Stimulated activated CD4-positive, alpha-beta T cell treated with anti-CD3 and anti-CD28 coated beads, Interleukin-4, amount 100 ng/mL, for 48 hours (primary cell): Measurements from ENCODE around the gene C1GALT1.
"Not testable (repeated sequence)": the region's sequence is repeated elsewhere in the genome, so short reads cannot be mapped to it uniquely, and the experiment has no call there.

Experiments used
- DNase-seq, 2 donors: peaks; one replicate each; pipeline ENCODE4 v3.0.0-alpha.2; 2020; ENCODE audit warnings: low read depth in 2 of 2

C1GALT1 gene

DNA sequence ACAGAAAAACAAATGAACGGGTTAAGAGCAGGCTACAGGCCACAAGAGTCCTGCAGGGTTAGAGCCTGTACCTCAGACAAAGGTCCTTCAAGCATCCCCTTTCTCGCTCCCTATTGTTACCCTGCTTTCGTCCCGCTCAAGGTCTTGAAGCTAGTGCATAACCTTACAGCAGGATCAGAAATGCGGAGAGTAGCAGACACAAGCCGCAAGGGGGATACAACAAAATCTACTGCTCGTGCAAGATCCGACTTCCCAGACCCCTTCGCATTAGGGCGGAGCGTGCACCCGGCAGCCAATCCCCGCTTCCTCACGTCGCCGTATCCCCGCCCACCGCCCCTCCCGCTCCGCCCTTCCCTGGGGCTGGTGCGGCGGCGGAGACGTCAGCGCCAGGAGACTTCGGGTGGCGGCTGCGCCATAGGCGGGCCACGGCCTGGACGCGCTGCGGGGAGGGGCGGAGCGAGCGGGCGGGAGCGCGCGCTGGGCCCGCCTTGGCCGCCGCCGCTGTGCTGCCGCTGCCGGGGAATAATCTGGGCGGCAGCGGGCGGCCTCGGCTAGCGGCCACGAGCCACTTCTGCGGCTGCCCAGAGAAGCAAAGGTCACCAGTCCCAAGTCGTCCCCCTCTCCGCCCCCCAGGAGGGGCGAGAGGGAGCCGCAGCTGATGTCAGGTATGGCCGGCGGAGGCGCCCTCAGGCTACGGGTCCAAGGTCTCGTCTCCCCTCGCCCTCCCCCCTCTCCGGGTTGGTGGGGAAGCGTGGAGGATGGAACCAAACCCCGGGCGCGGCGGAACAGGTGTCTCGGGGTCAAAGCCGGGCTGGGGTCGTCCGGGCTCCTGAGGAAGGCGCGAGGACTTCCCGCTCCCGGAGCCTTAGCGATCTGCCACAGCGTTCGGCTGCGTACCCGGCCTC lies at the start of gene C1GALT1:
Gene C1GALT1, plus strand, starts transcription at position 389 of the 905 bp plus-strand sequence. CDS start 51,776 bp downstream, outside the sequence.
- peak; percentile 94 to 98 for DNase-seq

DNA sequence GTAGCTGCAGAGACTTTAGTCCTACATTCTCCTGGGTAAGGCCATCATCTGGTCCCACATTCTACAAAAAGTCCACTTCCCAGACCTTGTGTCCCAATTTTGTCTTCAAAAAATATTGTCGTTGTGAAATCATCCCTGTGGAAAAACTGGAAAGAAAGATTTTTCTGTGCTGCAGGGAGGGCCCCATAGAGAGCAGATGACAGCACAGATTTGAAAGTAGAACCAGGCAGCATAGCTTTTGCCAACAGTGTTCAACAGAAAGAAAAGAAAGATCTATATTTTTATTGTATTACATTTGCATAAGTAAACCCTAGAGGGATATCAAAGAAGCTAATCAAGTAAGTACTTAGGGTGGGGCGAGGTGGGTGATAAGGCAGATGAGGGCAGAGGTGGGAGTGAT lies 48.3 kb upstream of the C1GALT1 start:
- no peak for DNase-seq

DNA sequence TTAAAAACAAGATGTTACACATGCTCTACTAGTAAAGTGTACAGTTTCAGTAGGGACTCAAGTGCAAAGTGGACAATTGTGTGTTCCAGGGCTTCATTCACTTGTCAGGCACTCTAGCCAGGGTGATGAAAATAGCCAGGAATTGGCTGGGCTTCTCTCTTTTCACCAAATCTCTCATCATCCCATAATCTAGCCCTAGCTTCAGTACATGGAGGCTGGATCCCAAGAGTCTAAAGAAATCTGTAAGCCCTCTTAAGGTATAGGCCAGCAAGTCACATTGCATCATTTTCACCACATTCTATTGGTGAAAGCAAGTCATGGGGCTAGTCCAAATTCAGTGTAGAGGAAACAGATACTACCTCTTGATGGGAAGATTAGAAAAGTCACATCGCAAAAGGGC lies 47.3 kb upstream of the C1GALT1 start:
- DNase-seq: no peak

- not testable (repeated sequence) for DNase-seq
These were observed 46.4 kb upstream of the C1GALT1 start for GRCh38 chr7:7135924-7136323.

DNA sequence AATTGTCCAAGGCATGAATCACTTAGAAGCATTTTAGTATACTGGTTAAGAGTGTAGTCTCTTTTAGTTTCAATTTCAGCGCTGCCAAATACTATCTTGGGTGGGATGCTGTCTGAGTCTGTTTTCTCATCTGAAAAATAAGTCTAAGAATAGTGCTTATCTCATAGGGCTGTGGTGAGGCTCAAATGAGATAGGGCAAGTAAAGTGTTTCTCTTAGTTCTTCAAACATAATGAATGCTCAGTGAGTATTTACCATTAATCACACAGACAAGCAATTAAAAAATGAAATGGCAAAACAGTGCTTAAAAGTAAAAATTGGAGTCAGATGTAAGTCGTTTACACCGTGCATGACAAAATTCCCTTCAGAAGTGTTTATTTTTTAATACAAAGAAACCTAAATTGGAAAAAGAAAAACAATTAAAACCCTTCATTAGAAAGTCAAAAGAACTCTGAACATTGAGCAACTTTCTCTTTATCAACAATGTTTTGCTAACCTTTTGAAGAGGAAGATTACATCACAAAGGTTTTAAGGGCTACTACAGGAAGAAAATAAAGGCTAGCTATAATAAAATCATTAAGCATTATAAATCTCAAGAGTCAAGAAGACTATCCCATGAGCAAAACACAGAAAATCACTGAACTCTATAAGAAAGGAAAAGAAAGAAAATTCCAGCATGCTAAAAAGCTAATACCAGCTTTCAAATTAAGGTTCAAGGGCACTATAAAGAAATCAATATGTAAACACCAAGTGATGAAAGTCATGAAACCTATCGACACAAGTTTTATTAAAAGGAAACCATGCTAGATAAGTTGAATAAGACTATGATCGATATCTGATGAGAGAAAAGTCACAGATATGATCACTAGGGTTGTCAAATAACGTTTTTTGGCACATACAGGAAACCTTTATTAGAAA lies 45.6 kb upstream of the C1GALT1 start:
- no peak for DNase-seq

DNA sequence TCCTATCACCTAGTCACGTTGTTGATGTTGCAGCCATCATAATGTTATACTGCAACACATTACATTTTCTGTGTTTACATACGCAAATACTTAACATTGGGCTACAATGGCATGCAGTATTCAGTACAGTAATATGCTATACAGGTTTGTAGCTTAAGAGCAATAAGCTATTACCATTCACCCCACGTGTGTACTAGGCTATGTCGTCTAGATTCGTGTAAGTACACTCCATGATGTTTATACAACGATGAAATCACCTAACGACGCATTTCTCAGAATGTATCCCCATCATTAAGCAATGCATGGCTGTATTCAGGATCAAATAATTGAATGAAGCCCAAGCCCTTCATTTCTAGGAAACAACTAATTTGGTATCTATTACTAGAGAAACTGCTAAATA lies 43.4 kb upstream of the C1GALT1 start:
- no peak for DNase-seq

GRCh38 chr7:7143404-7143803 lies 38.9 kb upstream of the C1GALT1 start:
- not testable (repeated sequence) for DNase-seq

DNA sequence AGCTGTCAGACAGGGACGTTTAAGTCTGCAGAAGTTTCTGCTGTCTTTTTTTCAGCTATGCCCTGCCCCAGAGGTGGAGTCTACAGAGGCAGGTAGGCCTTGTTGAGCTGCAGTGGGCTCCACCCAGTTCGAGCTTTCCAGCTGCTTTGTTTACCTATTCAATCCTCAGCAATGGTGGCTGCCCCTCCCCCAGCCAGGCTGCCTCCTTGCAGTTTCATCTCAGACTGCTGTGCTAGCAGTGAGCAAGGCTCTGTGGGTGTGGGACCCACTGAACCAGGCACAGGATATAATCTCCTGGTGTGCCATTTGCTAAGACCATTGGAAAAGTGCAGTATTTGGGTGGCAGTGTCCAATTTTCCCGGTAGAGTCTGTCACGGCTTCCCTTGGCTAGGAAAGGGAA lies 37.2 kb upstream of the C1GALT1 start:
- DNase-seq: not testable (repeated sequence)

DNA sequence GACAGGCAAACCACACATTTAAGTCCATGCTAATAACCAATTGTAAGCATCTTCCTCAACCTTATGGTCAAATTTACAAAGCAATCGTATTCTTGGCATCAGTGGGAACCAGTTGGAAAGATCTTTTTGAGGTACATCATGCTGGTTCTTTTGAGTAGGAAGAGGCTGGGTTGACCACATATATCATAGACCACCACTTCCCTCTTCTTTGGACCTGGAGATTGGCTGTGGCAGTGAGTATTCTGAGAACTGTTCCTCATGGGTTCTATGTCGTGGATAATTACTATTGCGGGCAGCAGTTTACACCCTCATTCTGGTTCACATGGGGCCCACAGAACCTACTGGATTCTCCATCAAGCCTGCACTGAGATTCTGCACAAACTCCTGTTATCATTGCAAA lies 35.5 kb upstream of the C1GALT1 start:
- no peak for DNase-seq

GRCh38 chr7:7148798-7149481 lies 33.4 kb upstream of the C1GALT1 start:
- no peak for DNase-seq

- DNase-seq: no peak
These were observed 31.1 kb upstream of the C1GALT1 start for GRCh38 chr7:7151285-7151684.

DNA sequence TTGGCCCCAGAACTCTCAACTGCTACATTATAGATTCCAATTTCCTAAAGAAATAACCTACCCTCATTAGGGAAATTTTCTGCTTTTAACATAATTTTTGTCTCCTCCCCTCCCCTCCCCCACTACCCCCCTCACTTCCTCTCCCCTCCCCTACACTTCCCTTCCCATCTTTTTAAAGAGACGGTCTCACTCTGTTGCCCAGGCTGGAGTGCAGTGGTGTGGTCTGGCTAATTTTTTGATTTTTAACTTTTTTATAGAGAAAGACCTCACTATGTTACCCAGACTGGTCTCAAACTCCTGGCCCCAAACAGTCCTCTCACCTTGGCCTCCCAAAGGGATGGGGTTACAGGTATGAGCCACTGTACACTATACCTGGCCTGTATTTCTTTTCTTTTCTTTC lies 30.5 kb upstream of the C1GALT1 start:
- DNase-seq: no peak

- no peak for DNase-seq
These were observed 30.0 kb upstream of the C1GALT1 start for GRCh38 chr7:7152315-7152714.

DNA sequence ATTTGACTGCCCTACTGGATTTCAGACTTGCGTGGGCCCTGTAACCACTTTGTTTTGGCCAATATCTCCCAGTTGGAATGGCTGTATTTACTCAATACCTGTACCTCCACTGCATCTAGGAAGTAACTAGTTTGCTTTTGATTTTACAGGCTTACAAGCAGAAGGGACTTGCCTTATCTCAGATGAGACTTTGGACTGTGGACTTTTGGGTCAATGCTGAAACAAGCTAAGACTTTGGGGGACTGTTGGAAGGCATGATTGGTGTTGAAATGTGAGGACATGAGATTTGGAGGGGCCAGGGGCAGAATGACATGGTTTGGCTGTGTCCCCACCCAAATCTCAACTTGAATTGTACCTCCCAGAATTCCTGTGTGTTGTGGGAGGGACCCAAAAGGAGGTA lies 28.0 kb upstream of the C1GALT1 start:
- not testable (repeated sequence) for DNase-seq

GRCh38 chr7:7156663-7157062 lies 25.7 kb upstream of the C1GALT1 start:
- DNase-seq: no peak

DNA sequence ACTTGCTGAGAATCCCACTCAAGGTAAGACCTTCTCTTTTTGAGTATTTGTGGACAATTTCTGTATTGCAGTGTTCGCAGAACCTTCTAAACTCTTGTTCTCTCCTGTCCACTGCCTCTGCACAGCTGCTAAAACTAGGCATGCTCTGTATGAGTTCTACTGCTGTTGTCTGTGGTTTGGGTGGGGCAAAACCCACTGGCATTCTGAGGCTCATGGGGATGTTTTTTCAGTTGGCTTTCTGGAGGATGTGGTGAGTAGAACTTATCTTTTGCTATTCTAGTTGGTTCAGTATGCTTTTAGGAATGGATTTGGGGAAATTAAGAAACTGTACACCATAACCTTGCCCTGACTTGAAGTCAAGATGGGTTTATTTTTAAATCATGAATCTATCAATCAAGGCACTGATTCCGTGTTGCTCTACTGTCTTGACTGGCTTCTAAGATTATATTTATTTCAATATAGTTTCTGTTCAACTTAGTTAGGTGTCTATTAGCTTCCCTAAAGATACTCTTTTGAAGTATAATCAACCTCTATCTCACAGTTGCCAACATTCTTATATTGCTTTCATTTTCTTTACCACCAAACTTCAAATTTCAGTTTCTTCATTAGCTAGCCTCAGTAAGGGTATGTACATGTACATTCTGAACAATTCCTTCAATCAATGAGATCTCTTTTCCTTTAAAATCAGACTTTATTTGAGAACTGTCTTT lies 25.0 kb upstream of the C1GALT1 start:
- peak; percentile 4 to 25 for DNase-seq

DNA sequence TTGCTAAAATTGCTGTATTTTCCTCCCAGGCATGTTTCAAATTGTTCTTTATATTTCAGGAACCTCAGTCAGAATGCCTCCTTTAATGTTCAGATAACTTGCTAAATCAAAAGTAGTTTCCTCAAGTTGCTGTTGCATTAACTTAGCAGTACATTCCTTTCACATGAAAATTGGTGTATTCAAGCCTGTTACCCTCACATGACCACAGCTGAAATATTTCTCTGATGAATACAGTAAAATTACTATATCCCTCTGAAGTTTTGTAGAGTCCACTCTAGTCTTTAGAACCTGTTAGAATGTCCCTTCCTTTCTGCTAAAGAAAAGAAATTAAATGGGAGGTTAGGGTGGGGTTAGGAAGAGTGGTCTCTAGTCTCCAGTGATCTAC lies 24.5 kb upstream of the C1GALT1 start:
- no peak for DNase-seq

DNA sequence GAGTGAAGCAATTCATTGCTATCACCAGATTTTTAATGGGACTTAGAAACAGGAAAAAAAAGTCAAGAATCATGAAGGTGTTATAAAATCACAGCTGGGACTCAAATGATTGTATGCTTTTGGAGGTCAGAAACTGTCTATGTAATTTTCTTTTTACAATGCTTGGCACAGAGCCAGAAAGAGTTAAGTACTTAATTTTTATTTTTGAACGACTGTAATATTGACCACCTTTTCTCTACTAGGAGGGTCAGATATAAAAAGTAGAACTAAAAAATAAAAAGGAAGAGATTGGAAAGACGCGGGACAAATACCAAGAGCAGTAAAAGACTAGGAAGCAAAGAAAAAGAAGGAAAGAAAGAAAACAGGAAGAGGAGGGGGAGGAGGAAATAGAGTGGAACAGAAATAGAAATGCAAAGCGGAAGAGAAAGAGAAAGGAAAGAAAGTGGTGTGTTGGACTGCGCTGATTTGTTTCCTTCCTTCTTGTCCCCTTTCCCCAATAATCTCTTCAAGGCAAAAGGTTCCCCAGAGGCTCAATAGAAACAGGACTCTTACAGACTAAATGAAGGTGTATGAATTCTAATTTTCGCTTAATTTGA lies 23.2 kb upstream of the C1GALT1 start:
- no peak for DNase-seq

DNA sequence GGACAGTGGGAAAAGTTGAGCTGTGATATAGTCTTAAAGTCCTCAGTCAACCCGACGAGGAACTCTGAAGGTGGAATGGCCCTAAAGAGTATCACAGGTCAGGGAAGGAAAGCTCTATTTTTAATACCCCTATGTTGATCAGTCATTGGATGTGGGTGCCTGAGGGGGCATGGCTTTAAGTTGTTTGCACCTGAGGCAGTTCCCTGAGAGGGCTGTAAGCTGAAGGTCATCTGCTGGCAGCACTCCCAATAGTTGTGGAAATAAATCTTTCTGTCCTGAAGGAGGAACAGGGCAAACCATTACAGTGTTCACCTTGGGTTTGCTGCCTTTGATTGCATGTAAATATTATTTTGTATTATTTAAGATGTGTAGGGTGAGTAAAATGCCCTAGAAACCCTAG lies 17.8 kb upstream of the C1GALT1 start:
- DNase-seq: no peak

GRCh38 chr7:7165372-7165771 lies 17.0 kb upstream of the C1GALT1 start:
- no peak for DNase-seq

- DNase-seq: no peak
These were observed 16.0 kb upstream of the C1GALT1 start for GRCh38 chr7:7166318-7166717.
